HepG2 (cell line): Measurements from ENCODE around the gene ZNF274. TPM values are rescaled to one million over a fixed set of nuclear protein-coding genes. Genes with fewer than 3 reads are reported as not detected.
A peak's percentile ranks its signal among the peaks of the same experiment; 100 is the strongest.

Source experiments
- AGO1 ChIP-seq: fragments of 200-400 bp; formaldehyde crosslinking; IDR thresholded peaks from 2 replicates; pipeline ENCODE4 v1.6.1; 2017; ENCODE audit warnings: mild to moderate bottlenecking, low read depth, low read length, moderate library complexity; ENCODE audit not compliant: poor library complexity, severe bottlenecking
- ATF4 ChIP-seq, 2 experiments: fragments of 450-650 bp in 1 of 2; sonication (generic) in 1 of 2; formaldehyde crosslinking; IDR thresholded peaks; 2 replicates each; pipeline versions ENCODE4 v1.5.0 to v1.8.0; 2020 to 2022; ENCODE audit warnings: mild to moderate bottlenecking in 1 of 2, missing genetic modification reagents in 1 of 2
- DNMT3B ChIP-seq: conservative IDR thresholded peaks from 2 replicates; pipeline ENCODE4 v1.6.1; 2016; ENCODE audit warnings: missing biosample characterization, control low read depth
- FOXA3 ChIP-seq: IDR thresholded peaks from 2 replicates; pipeline ENCODE4 v1.6.1; 2016; ENCODE audit warnings: missing genetic modification reagents, missing compliant biosample characterization
- LRRFIP1 ChIP-seq: sonication (generic); formaldehyde crosslinking; conservative IDR thresholded peaks from 2 replicates; pipeline ENCODE4 v1.4.0; 2020; ENCODE audit warnings: missing genetic modification reagents
- PITX1 ChIP-seq: sonication (generic); formaldehyde crosslinking; IDR thresholded peaks from 2 replicates; pipeline ENCODE4 v1.5.1; 2020; ENCODE audit warnings: mild to moderate bottlenecking, missing genetic modification reagents
- PTBP1 ChIP-seq: fragments of 200-400 bp; formaldehyde crosslinking; IDR thresholded peaks from 2 replicates; pipeline ENCODE4 v1.6.1; 2018; ENCODE audit warnings: low read length, low read depth; ENCODE audit not compliant: poor library complexity, severe bottlenecking
- RBFOX2 ChIP-seq: fragments of 200-400 bp; formaldehyde crosslinking; IDR thresholded peaks from 2 replicates; pipeline ENCODE4 v1.6.1; 2017; ENCODE audit warnings: low read depth, mild to moderate bottlenecking, low read length
- UBTF ChIP-seq: sonication (generic); formaldehyde crosslinking; IDR thresholded peaks from 2 replicates; pipeline ENCODE4 v1.4.0; 2020; ENCODE audit warnings: mild to moderate bottlenecking, missing genetic modification reagents
- YEATS4 ChIP-seq: sonication (generic); formaldehyde crosslinking; IDR thresholded peaks from 2 replicates; pipeline ENCODE4 v1.4.0; 2020; ENCODE audit warnings: missing genetic modification reagents, borderline replicate concordance
- ZMYM3 ChIP-seq: sonication (generic); formaldehyde crosslinking; IDR thresholded peaks from 2 replicates; pipeline ENCODE4 v1.5.1; 2020; ENCODE audit warnings: mild to moderate bottlenecking, missing genetic modification reagents
- ZNF138 ChIP-seq: sonication (generic); formaldehyde crosslinking; IDR thresholded peaks from 2 replicates; pipeline ENCODE4 v1.5.0; 2020; ENCODE audit warnings: mild to moderate bottlenecking, low read depth, missing genetic modification reagents
- ZNF235 ChIP-seq: sonication (generic); formaldehyde crosslinking; IDR thresholded peaks from 2 replicates; pipeline ENCODE4 v1.8.1; 2023; ENCODE audit warnings: mild to moderate bottlenecking, missing genetic modification reagents, borderline replicate concordance
- ZNF329 ChIP-seq: sonication (generic); formaldehyde crosslinking; IDR thresholded peaks from 2 replicates; pipeline ENCODE4 v1.9.0; 2021; ENCODE audit warnings: low read depth, mild to moderate bottlenecking, missing genetic modification reagents
- ZNF354B ChIP-seq: sonication (generic); formaldehyde crosslinking; IDR thresholded peaks from 2 replicates; pipeline ENCODE4 v1.8.0; 2022; ENCODE audit warnings: mild to moderate bottlenecking, missing genetic modification reagents
- ZNF451 ChIP-seq: sonication (generic); formaldehyde crosslinking; IDR thresholded peaks from 2 replicates; pipeline ENCODE4 v1.5.0; 2020; ENCODE audit warnings: mild to moderate bottlenecking, missing genetic modification reagents
- ZNF687 ChIP-seq: sonication (generic); formaldehyde crosslinking; IDR thresholded peaks from 2 replicates; pipeline ENCODE4 v1.5.1; 2020; ENCODE audit warnings: mild to moderate bottlenecking, missing genetic modification reagents, moderate library complexity
- ZNF720 ChIP-seq: sonication (generic); formaldehyde crosslinking; IDR thresholded peaks from 2 replicates; pipeline ENCODE4 v1.4.0; 2020; ENCODE audit warnings: missing genetic modification reagents
- ZNF747 ChIP-seq: sonication (generic); formaldehyde crosslinking; IDR thresholded peaks from 2 replicates; pipeline ENCODE4 v1.8.1; 2023; ENCODE audit warnings: missing genetic modification reagents, mild to moderate bottlenecking, borderline replicate concordance
- polyA plus RNA-seq, 8 experiments: library from polyadenylated mRNA; depleted of rRNA in 3 of 8; stranded (reverse) in 7 of 8; unstranded in 1 of 8; fragments of >200 nt; fragmentation: Illumina TruSeq in 4 of 8; extraction: Trizol in 4 of 8; gene quantifications; 2 replicates each; pipeline versions ENCODE4 v1.2.1 to v1.2.3, GENCODE V29; 2011 to 2016; ENCODE audit warnings: low read depth in 4 of 8, missing spikeins in 1 of 8, mixed read lengths in 1 of 8; ENCODE audit not compliant: insufficient read depth in 1 of 8
- total RNA-seq, 5 experiments: library from RNA; depleted of rRNA; stranded (reverse); fragments of >200 nt; fragmentation: Illumina TruSeq; extraction: Trizol; gene quantifications; 2 replicates each; pipeline ENCODE4 v1.2.3, GENCODE V29; 2016; ENCODE audit warnings: low read depth in 1 of 5

ZNF274 gene
- total and polyA plus RNA-seq, 2 of the 13 experiments (the other 11 are each of a cell fraction or from before 2014, with no cell fraction given) = 16.1 to 23.0 TPM

GRCh38 chr19:58182989-58183816 lies at the start of gene ZNF274 (continued):
- TF ChIP-seq RBFOX2 (peak; percentile 99), ZNF138 (CRISPR knock-in tag) (no peak), ZNF720 (CRISPR knock-in tag) (no peak), ZNF687 (CRISPR knock-in tag) (peak; percentile 84), YEATS4 (CRISPR knock-in tag) (peak; percentile 91), ZNF235 (CRISPR knock-in tag) (peak; percentile 50; the same call in 1 of the 2 replicates), PITX1 (CRISPR knock-in tag) (peak; percentile 54), PTBP1 (no peak), ZMYM3 (CRISPR knock-in tag) (peak; percentile 7; the same call in 1 of the 2 replicates), ZNF354B (CRISPR knock-in tag) (0 out of 2 replicates have a peak, but pooled peaks have one; percentile 18), LRRFIP1 (CRISPR knock-in tag) (no peak), ATF4 (CRISPR knock-in tag; IDR thresholded peaks at IDR 0.05) (peak in 1 of 2 experiments; percentile 93; a peak in 2 of 4 replicates), FOXA3 (peak; percentile 32), AGO1 (no peak), ZNF451 (CRISPR knock-in tag) (peak; percentile 72; the same call in 1 of the 2 replicates), ZNF329 (CRISPR knock-in tag) (peak; percentile 96), UBTF (CRISPR knock-in tag) (peak; percentile 63), ZNF747 (CRISPR knock-in tag) (no peak), DNMT3B (CRISPR knock-in tag) (no peak)
